NB4 (cell line): Measurements from ENCODE around the gene TARDBP.

Experiments
- MYC ChIP-seq: IDR thresholded peaks from 2 replicates; pipeline ENCODE4 v1.6.1; 2011; ENCODE audit warnings: low read depth, low read length
- POLR2A ChIP-seq: IDR thresholded peaks from 2 replicates; pipeline ENCODE4 v1.6.1; 2011; ENCODE audit warnings: mild to moderate bottlenecking; ENCODE audit not compliant: insufficient read length; ENCODE audit errors: extremely low read depth
- TF ChIP-seq, protein P1 (sequence below): IDR thresholded peaks from one replicate; pipeline ENCODE4 v1.5.1; 2012; ENCODE audit warnings: low read depth, low read length

DNA sequence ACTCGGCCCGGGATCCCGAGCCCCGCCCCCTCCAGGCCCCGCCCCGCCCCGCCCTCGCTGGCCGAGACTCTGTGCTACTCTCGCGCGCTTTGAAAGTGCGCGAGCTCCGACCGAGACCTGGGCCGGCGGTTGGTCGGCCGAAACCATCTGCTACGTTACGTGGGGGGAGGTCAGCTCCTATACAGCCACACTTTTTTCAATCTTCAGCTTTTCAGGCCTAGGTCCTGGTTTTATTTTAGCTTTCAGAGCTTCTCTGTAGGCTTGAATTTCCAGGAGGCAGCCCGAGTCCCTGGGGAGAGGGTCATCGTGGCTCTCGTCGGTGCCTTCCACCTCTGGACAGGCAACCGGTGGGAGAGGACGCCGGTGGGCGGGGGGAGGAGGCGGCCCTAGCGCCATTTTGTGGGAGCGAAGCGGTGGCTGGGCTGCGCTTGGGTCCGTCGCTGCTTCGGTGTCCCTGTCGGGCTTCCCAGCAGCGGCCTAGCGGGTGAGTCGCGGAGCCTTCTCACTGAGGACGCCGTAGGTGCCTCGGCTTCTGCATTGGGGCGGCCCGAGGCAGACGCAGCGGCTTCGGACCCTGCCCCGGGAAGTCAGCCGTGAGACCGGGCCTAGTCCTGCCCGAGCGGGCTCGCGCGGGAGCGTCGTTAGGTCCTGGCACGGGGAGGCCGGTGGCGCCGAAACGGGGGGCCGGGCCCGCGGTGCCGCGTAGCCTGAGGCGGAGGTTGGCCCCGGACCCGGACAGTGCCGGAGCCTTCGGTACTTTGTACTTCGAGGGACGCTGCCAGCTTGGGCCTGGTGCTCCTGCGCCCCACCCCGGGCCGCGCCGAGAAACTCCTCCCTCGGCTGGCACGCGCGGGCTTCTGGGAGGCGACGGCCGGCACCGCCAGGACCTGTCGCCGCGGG is at the start of gene TARDBP:
- TF ChIP-seq, protein P1, sequence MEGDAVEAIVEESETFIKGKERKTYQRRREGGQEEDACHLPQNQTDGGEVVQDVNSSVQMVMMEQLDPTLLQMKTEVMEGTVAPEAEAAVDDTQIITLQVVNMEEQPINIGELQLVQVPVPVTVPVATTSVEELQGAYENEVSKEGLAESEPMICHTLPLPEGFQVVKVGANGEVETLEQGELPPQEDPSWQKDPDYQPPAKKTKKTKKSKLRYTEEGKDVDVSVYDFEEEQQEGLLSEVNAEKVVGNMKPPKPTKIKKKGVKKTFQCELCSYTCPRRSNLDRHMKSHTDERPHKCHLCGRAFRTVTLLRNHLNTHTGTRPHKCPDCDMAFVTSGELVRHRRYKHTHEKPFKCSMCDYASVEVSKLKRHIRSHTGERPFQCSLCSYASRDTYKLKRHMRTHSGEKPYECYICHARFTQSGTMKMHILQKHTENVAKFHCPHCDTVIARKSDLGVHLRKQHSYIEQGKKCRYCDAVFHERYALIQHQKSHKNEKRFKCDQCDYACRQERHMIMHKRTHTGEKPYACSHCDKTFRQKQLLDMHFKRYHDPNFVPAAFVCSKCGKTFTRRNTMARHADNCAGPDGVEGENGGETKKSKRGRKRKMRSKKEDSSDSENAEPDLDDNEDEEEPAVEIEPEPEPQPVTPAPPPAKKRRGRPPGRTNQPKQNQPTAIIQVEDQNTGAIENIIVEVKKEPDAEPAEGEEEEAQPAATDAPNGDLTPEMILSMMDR = no peak
- TF ChIP-seq POLR2A = peak; percentile 86
- peak; percentile 20; the same call in 1 of the 2 replicates for TF ChIP-seq MYC
